ENCODE data around the gene OR6Q1. TPM values are rescaled to one million over a fixed set of nuclear protein-coding genes. Genes with fewer than 3 reads are reported as not detected.

OR6Q1 gene, protein sequence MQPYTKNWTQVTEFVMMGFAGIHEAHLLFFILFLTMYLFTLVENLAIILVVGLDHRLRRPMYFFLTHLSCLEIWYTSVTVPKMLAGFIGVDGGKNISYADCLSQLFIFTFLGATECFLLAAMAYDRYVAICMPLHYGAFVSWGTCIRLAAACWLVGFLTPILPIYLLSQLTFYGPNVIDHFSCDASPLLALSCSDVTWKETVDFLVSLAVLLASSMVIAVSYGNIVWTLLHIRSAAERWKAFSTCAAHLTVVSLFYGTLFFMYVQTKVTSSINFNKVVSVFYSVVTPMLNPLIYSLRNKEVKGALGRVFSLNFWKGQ
- total RNA-seq (not detected in 2 replicates), polyA plus RNA-seq (not detected in 2 replicates), polyA minus RNA-seq (0.50 TPM in 1 of 2 replicates, not detected in the other)
- total RNA-seq (2013): not detected

DNA sequence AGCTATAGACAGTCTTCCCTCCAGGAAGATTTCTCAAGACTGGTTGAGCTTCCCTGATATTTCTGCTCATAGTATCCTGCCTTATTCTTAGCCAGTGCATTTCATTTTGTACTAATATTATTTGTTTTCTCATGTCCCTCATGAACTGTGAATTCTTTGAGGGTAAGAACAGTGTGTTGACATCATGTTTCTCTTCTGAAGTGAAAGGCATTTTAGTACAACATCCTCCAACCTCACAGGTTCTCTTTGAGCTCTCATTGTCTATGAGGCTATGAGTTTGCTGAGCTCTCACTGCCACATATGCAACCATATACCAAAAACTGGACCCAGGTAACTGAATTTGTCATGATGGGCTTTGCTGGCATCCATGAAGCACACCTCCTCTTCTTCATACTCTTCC lies at the start of gene OR6Q1:
OR6Q1 (plus strand) TSS at position 301 of the 400 bp plus-strand sequence; CDS start at position 301, 0 bp downstream.
- no peak for DNase-seq
- CTCF ChIA-PET: no interaction called here
- Mint-ChIP-seq H3K27ac (no peak within 1 kb of the TSS), H3K9me3 (ENCODE audit: insufficient read depth) (peaks cover 2% of the 10 kb centered on the region), H3K4me3 (no peak within 1 kb of the TSS), H3K4me1 (no peaks in the 10 kb centered on the region), H3K27me3 (peaks cover 10% of the 10 kb centered on the region)
- H3K36me3 ChIP-seq (replicated peaks in 1 of 2; ENCODE audit: control extremely low read depth in 1 of 2, control insufficient read depth in 1 of 2, extremely low read depth in 1 of 2, insufficient read depth in 2 of 2, low read length in 1 of 2): no peaks in the 10 kb centered on the region
- H3K79me2 ChIP-seq (ENCODE audit: control insufficient read depth, insufficient read depth, low read length): no peaks in the 10 kb centered on the region
- POLR2A ChIA-PET: no interaction called here
- no peak for ATAC-seq (ENCODE audit: low read depth)
- intact Hi-C loops (cut with micrococcal nuclease): no loop called here
- H4K20me1 ChIP-seq (ENCODE audit: control insufficient read depth, insufficient read depth, low read length, poor library complexity, severe bottlenecking): no peaks in the 10 kb centered on the region
- H3K4me1 ChIP-seq (ENCODE audit: control insufficient read depth in 2 of 2, insufficient read depth in 2 of 2, low read length in 2 of 2): no peaks in the 10 kb centered on the region
- no peak within 1 kb of the TSS for H3K4me3 ChIP-seq (ENCODE audit: control extremely low read depth in 1 of 5, extremely low read depth in 1 of 5, insufficient read depth in 1 of 5, low read depth in 2 of 5, low read length in 4 of 5)
- H3K27me3 ChIP-seq (replicated peaks in 1 of 4; ENCODE audit: control extremely low read depth in 1 of 4, control insufficient read depth in 3 of 4, insufficient read depth in 4 of 4, low read length in 3 of 4): no peaks in the 10 kb centered on the region
- H2AFZ ChIP-seq (ENCODE audit: insufficient read depth, low read depth, low read length, poor library complexity, severe bottlenecking): no peak within 1 kb of the TSS
- TF ChIP-seq, protein P1, sequence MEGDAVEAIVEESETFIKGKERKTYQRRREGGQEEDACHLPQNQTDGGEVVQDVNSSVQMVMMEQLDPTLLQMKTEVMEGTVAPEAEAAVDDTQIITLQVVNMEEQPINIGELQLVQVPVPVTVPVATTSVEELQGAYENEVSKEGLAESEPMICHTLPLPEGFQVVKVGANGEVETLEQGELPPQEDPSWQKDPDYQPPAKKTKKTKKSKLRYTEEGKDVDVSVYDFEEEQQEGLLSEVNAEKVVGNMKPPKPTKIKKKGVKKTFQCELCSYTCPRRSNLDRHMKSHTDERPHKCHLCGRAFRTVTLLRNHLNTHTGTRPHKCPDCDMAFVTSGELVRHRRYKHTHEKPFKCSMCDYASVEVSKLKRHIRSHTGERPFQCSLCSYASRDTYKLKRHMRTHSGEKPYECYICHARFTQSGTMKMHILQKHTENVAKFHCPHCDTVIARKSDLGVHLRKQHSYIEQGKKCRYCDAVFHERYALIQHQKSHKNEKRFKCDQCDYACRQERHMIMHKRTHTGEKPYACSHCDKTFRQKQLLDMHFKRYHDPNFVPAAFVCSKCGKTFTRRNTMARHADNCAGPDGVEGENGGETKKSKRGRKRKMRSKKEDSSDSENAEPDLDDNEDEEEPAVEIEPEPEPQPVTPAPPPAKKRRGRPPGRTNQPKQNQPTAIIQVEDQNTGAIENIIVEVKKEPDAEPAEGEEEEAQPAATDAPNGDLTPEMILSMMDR (IDR thresholded peaks at IDR 0.05): no peak
- TF ChIP-seq EZH2 (IDR thresholded peaks at IDR 0.05; ENCODE audit: borderline replicate concordance, insufficient read depth, low read depth, low read length, poor library complexity, severe bottlenecking): no peak
- H3K9ac ChIP-seq (ENCODE audit: low read length): no peak within 1 kb of the TSS
- H3K4me2 ChIP-seq (replicated peaks; ENCODE audit: low read depth, low read length, poor library complexity, severe bottlenecking): no peak within 1 kb of the TSS
- no peak within 1 kb of the TSS for H3K27ac ChIP-seq (ENCODE audit: low read length in 2 of 2)
- H3K9me3 ChIP-seq (ENCODE audit: control extremely low read depth in 1 of 3, control insufficient read depth in 2 of 3, insufficient read depth in 1 of 3, low read length in 2 of 3): peaks cover 0 to 3% (median 2%) of the 10 kb centered on the region in 3 donors

DNA sequence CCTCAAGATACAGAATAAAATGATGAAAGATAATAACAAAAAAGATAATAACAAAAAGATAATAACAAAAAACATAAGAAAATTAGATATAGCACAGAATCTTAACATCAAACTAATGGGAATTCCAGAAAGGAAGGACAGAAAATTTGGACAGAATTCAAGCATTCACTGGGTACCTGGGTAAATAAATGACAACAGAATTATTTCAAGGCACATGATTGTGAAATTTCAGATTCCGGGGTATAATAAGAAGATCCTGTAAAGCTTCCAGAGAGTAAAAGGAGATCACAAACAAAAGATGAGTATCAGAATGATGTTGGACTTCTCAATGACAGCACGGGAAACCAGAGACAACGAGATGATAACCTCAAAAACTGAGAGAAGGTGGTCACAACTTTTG lies 49.2 kb upstream of the OR6Q1 start:
- intact Hi-C loops (cut with micrococcal nuclease): no loop called here
- no peak overlapping the region for H3K4me2 ChIP-seq (replicated peaks; ENCODE audit: low read depth, low read length, poor library complexity, severe bottlenecking)
- peaks cover 8% of the 10 kb centered on the region for H3K27me3 Mint-ChIP-seq
- no peaks in the 10 kb centered on the region for H4K20me1 ChIP-seq (ENCODE audit: control insufficient read depth, insufficient read depth, low read length, poor library complexity, severe bottlenecking)
- ATAC-seq (ENCODE audit: low read depth) (no peak), DNase-seq (no peak)
- H3K4me3 ChIP-seq (ENCODE audit: control extremely low read depth in 1 of 5, extremely low read depth in 1 of 5, insufficient read depth in 1 of 5, low read depth in 2 of 5, low read length in 4 of 5): no peak overlapping the region
- no peaks in the 10 kb centered on the region for H3K4me1 Mint-ChIP-seq
- 100% methylated on average over 1 of the region's 3 CpGs for WGBS (ENCODE audit: insufficient coverage)
- no peak overlapping the region for H3K27ac ChIP-seq (ENCODE audit: low read length in 2 of 2)
- H3K9ac ChIP-seq (ENCODE audit: low read length): no peak overlapping the region
- TF ChIP-seq, protein P1 (IDR thresholded peaks at IDR 0.05): no peak
- TF ChIP-seq EZH2 (IDR thresholded peaks at IDR 0.05; ENCODE audit: borderline replicate concordance, insufficient read depth, low read depth, low read length, poor library complexity, severe bottlenecking): no peak
- no peaks in the 10 kb centered on the region for H3K79me2 ChIP-seq (ENCODE audit: control insufficient read depth, insufficient read depth, low read length)
- H3K9me3 ChIP-seq (ENCODE audit: control extremely low read depth in 1 of 3, control insufficient read depth in 2 of 3, insufficient read depth in 1 of 3, low read length in 2 of 3): no peaks in the 10 kb centered on the region
- POLR2A ChIA-PET: no interaction called here
- H2AFZ ChIP-seq (ENCODE audit: insufficient read depth, low read depth, low read length, poor library complexity, severe bottlenecking): no peak overlapping the region
- no peak overlapping the region for H3K4me3 Mint-ChIP-seq
- no peaks in the 10 kb centered on the region for H3K9me3 Mint-ChIP-seq (ENCODE audit: insufficient read depth)
- CTCF ChIA-PET: no interaction called here
- peaks cover 0 to 3% (median 0%) of the 10 kb centered on the region in 4 experiments for H3K27me3 ChIP-seq (replicated peaks in 1 of 4; ENCODE audit: control extremely low read depth in 1 of 4, control insufficient read depth in 3 of 4, insufficient read depth in 4 of 4, low read length in 3 of 4)
- no peaks in the 10 kb centered on the region for H3K36me3 ChIP-seq (replicated peaks in 1 of 2; ENCODE audit: control extremely low read depth in 1 of 2, control insufficient read depth in 1 of 2, extremely low read depth in 1 of 2, insufficient read depth in 2 of 2, low read length in 1 of 2)
- H3K27ac Mint-ChIP-seq: no peak overlapping the region
- H3K4me1 ChIP-seq (ENCODE audit: control insufficient read depth in 2 of 2, insufficient read depth in 2 of 2, low read length in 2 of 2): no peaks in the 10 kb centered on the region
